H9 (cell line): ENCODE data around the gene APPBP2. TPM values are rescaled to one million over a fixed set of nuclear protein-coding genes. Genes with fewer than 3 reads are reported as not detected.

Experiments used
- DNase-seq: peaks from one replicate; pipeline ENCODE4 v3.0.0-alpha.2; 2017
- H2AFZ ChIP-seq: one replicate; pipeline ENCODE4 v1.6.1; 2013; ENCODE audit warnings: mild to moderate bottlenecking, low read length, control low read depth, moderate library complexity
- H2AK5ac ChIP-seq: 2 replicates; pipeline ENCODE4 v1.6.1; 2013; ENCODE audit warnings: low read length, control low read depth, mixed read lengths; ENCODE audit not compliant: insufficient read length
- H2BK120ac ChIP-seq: one replicate; pipeline ENCODE4 v1.6.1; 2013; ENCODE audit warnings: low read depth, mild to moderate bottlenecking, low read length, control low read depth, inconsistent platforms; ENCODE audit not compliant: poor library complexity, severe bottlenecking
- H2BK12ac ChIP-seq: 2 replicates; pipeline ENCODE4 v1.6.1; 2013; ENCODE audit warnings: low read length, control low read depth, mixed read lengths, low read depth; ENCODE audit not compliant: insufficient read length
- H2BK15ac ChIP-seq: 2 replicates; pipeline ENCODE4 v1.6.1; 2013; ENCODE audit warnings: low read depth, low read length, control low read depth
- H2BK20ac ChIP-seq: one replicate; pipeline ENCODE4 v1.6.1; 2013; ENCODE audit warnings: low read depth, mild to moderate bottlenecking, low read length, control low read depth, inconsistent platforms; ENCODE audit not compliant: poor library complexity, severe bottlenecking
- H2BK5ac ChIP-seq: 2 replicates; pipeline ENCODE4 v1.6.1; 2013; ENCODE audit warnings: low read length, control low read depth, mixed read lengths; ENCODE audit not compliant: insufficient read length
- H3K14ac ChIP-seq: 2 replicates; pipeline ENCODE4 v1.6.1; 2013; ENCODE audit warnings: low read length, control low read depth; ENCODE audit not compliant: insufficient read depth
- H3K18ac ChIP-seq: 2 replicates; pipeline ENCODE4 v1.6.1; 2013; ENCODE audit warnings: low read depth, mild to moderate bottlenecking, mixed read lengths, low read length, control low read depth; ENCODE audit not compliant: insufficient read length
- H3K23ac ChIP-seq: 2 replicates; pipeline ENCODE4 v1.6.1; 2013; ENCODE audit warnings: low read length, control low read depth, mixed read lengths, low read depth; ENCODE audit not compliant: insufficient read length
- H3K23me2 ChIP-seq: 2 replicates; pipeline ENCODE4 v1.6.1; 2013; ENCODE audit warnings: low read depth, mild to moderate bottlenecking, mixed read lengths, low read length, control low read depth; ENCODE audit not compliant: insufficient read length, poor library complexity, severe bottlenecking
- H3K27ac ChIP-seq: 2 replicates; pipeline ENCODE4 v1.5.1; 2013; ENCODE audit warnings: low read length, control low read depth, mixed read lengths, low read depth; ENCODE audit not compliant: insufficient read length
- H3K27me3 ChIP-seq: 2 replicates; pipeline ENCODE4 v1.6.1; 2013; ENCODE audit warnings: low read length, control low read depth, inconsistent platforms; ENCODE audit not compliant: insufficient read depth
- H3K4ac ChIP-seq: 2 replicates; pipeline ENCODE4 v1.6.1; 2013; ENCODE audit warnings: low read depth, mild to moderate bottlenecking, control low read depth, inconsistent platforms, low read length, moderate library complexity
- H3K4me1 ChIP-seq: 2 replicates; pipeline ENCODE4 v1.6.1; 2013; ENCODE audit warnings: low read length, control low read depth, inconsistent platforms; ENCODE audit not compliant: insufficient read depth
- H3K4me2 ChIP-seq: 2 replicates; pipeline ENCODE4 v1.6.1; 2013; ENCODE audit warnings: low read length, control low read depth, mixed read lengths; ENCODE audit not compliant: insufficient read length, insufficient read depth
- H3K56ac ChIP-seq: 2 replicates; pipeline ENCODE4 v1.6.1; 2013; ENCODE audit warnings: low read depth, mild to moderate bottlenecking, mixed read lengths, low read length, control low read depth; ENCODE audit not compliant: insufficient read length
- H3K79me1 ChIP-seq: 2 replicates; pipeline ENCODE4 v1.6.1; 2013; ENCODE audit warnings: low read depth, mild to moderate bottlenecking, moderate library complexity, low read length, control low read depth, inconsistent platforms; ENCODE audit not compliant: insufficient read depth, poor library complexity, severe bottlenecking
- H3K79me2 ChIP-seq: 2 replicates; pipeline ENCODE4 v1.6.1; 2013; ENCODE audit warnings: low read length, control low read depth, inconsistent platforms; ENCODE audit not compliant: insufficient read depth
- H3K9ac ChIP-seq: 2 replicates; pipeline ENCODE4 v1.6.1; 2013; ENCODE audit warnings: low read length, control low read depth, mixed read lengths; ENCODE audit not compliant: insufficient read length; ENCODE audit errors: extremely low read depth
- H3K9me3 ChIP-seq: one replicate; pipeline ENCODE4 v1.6.1; 2013; ENCODE audit warnings: low read depth, low read length, inconsistent platforms; ENCODE audit not compliant: control insufficient read depth
- H3T11ph ChIP-seq: one replicate; pipeline ENCODE4 v1.6.1; 2013; ENCODE audit warnings: mild to moderate bottlenecking, low read length, control low read depth, inconsistent platforms
- H4K20me1 ChIP-seq: one replicate; pipeline ENCODE4 v1.6.1; 2013; ENCODE audit not compliant: control insufficient read depth, insufficient read length, insufficient read depth
- H4K5ac ChIP-seq: 2 replicates; pipeline ENCODE4 v1.6.1; 2013; ENCODE audit warnings: low read depth, mild to moderate bottlenecking, mixed read lengths, low read length, control low read depth; ENCODE audit not compliant: insufficient read length
- H4K8ac ChIP-seq: replicated peaks from 2 replicates; pipeline ENCODE4 v1.6.1; 2013; ENCODE audit warnings: low read length, control low read depth, mixed read lengths, low read depth; ENCODE audit not compliant: insufficient read length
- H4K91ac ChIP-seq: 2 replicates; pipeline ENCODE4 v1.6.1; 2013; ENCODE audit warnings: low read depth, mild to moderate bottlenecking, moderate library complexity, mixed read lengths, low read length, control low read depth; ENCODE audit not compliant: insufficient read length
- H3K27ac Mint-ChIP-seq, 3 experiments: 2 replicates in 2 of 3; 3 replicates in 1 of 3; pipeline ENCODE4 v1.8.0; 2020 to 2021; ENCODE audit warnings: mixed read lengths in 3 of 3, mild to moderate bottlenecking in 1 of 3, moderate library complexity in 1 of 3
- H3K27me3 Mint-ChIP-seq: 2 replicates; pipeline ENCODE4 v1.8.0; 2021; ENCODE audit warnings: low read depth, mild to moderate bottlenecking, moderate library complexity, mixed read lengths
- H3K36me3 Mint-ChIP-seq, 3 experiments: 2 replicates in 2 of 3; 3 replicates in 1 of 3; pipeline ENCODE4 v1.8.0; 2020 to 2021; ENCODE audit warnings: low read depth in 3 of 3, mixed read lengths in 3 of 3; ENCODE audit not compliant: insufficient read depth in 1 of 3
- H3K4me1 Mint-ChIP-seq, 2 experiments: 2 replicates each; pipeline ENCODE4 v1.8.0; 2020; ENCODE audit warnings: mixed read lengths in 2 of 2
- H3K4me3 Mint-ChIP-seq, 2 experiments: 2 replicates in 1 of 2; 3 replicates in 1 of 2; pipeline ENCODE4 v1.8.0; 2020 to 2021; ENCODE audit warnings: mild to moderate bottlenecking in 2 of 2, mixed read lengths in 2 of 2, moderate library complexity in 1 of 2
- H3K9me3 Mint-ChIP-seq, 2 experiments: 2 replicates in 1 of 2; 3 replicates in 1 of 2; pipeline ENCODE4 v1.8.0; 2020; ENCODE audit warnings: mild to moderate bottlenecking in 2 of 2, mixed read lengths in 2 of 2, moderate library complexity in 1 of 2
- CTCF ChIP-seq: fragments of 200-600 bp; sonication (generic); conservative IDR thresholded peaks from 3 replicates; pipeline ENCODE4 v1.8.0; 2021; ENCODE audit warnings: antibody characterized with exemption, mild to moderate bottlenecking
- WGBS: extraction: QIAGEN DNeasy Blood & Tissue Kit; methylation state at CpG from one replicate; pipeline ENCODE4 v1.1.7; 2013; ENCODE audit warnings: missing lambda C conversion rate, low lambda C conversion rate, mixed read lengths; ENCODE audit not compliant: insufficient read length; ENCODE audit errors: extremely low coverage; 5-methylcytosine and 5-hydroxymethylcytosine counted together
- total RNA-seq: library from RNA; stranded (reverse); gene quantifications from 2 replicates; pipeline ENCODE4 v1.2.1, GENCODE V29; 2021

Gene APPBP2
- total RNA-seq, 1 experiment from 2014 or later = 17.0 TPM

GRCh38 chr17:60538726-60539125 lies 12.7 kb upstream of the APPBP2 start:
- H3K9ac ChIP-seq = no peak overlapping the region
- no peak overlapping the region for H4K5ac ChIP-seq
- H3K23ac ChIP-seq = no peak overlapping the region
- H3K27ac Mint-ChIP-seq = no peak overlapping the region
- no peak overlapping the region for H3K14ac ChIP-seq
- no peak overlapping the region for H3K56ac ChIP-seq
- H3K18ac ChIP-seq = no peak overlapping the region
- no peak overlapping the region for H3K4me3 Mint-ChIP-seq
- no peaks in the 10 kb centered on the region for H3K79me2 ChIP-seq
- no peak overlapping the region for H4K8ac ChIP-seq
- H3K23me2 ChIP-seq = no peaks in the 10 kb centered on the region
- H3K9me3 Mint-ChIP-seq = no peaks in the 10 kb centered on the region
- no peak overlapping the region for H2BK20ac ChIP-seq
- no peaks in the 10 kb centered on the region for H3K27me3 ChIP-seq
- DNase-seq = no peak
- H3K27ac ChIP-seq = no peak overlapping the region
- no peaks in the 10 kb centered on the region for H3K79me1 ChIP-seq
- H4K20me1 ChIP-seq = no peaks in the 10 kb centered on the region
- no peaks in the 10 kb centered on the region; the same call in 1 of the 2 replicates for H3K27me3 Mint-ChIP-seq
- no peak overlapping the region for H3K4ac ChIP-seq
- no peak overlapping the region for H2AK5ac ChIP-seq
- H2BK5ac ChIP-seq = no peak overlapping the region
- H3K36me3 Mint-ChIP-seq = no peaks in the 10 kb centered on the region
- WGBS = no CpG with 5 or more reads among the region's 9 CpGs
- H3K4me2 ChIP-seq = no peak overlapping the region
- H2BK12ac ChIP-seq = no peak overlapping the region
- no peaks in the 10 kb centered on the region for H3K4me1 Mint-ChIP-seq
- H2BK15ac ChIP-seq = no peak overlapping the region
- no peak overlapping the region for H3T11ph ChIP-seq
- no peak overlapping the region for H2AFZ ChIP-seq
- no peak overlapping the region for H4K91ac ChIP-seq
- no peak overlapping the region for H2BK120ac ChIP-seq
- no peak for TF ChIP-seq CTCF
- no peaks in the 10 kb centered on the region for H3K4me1 ChIP-seq
- H3K9me3 ChIP-seq = no peaks in the 10 kb centered on the region
